ENCODE results near the gene TMTC4. TPM values are rescaled to one million over a fixed set of nuclear protein-coding genes. Genes with fewer than 3 reads are reported as not detected.

TMTC4 gene, protein sequence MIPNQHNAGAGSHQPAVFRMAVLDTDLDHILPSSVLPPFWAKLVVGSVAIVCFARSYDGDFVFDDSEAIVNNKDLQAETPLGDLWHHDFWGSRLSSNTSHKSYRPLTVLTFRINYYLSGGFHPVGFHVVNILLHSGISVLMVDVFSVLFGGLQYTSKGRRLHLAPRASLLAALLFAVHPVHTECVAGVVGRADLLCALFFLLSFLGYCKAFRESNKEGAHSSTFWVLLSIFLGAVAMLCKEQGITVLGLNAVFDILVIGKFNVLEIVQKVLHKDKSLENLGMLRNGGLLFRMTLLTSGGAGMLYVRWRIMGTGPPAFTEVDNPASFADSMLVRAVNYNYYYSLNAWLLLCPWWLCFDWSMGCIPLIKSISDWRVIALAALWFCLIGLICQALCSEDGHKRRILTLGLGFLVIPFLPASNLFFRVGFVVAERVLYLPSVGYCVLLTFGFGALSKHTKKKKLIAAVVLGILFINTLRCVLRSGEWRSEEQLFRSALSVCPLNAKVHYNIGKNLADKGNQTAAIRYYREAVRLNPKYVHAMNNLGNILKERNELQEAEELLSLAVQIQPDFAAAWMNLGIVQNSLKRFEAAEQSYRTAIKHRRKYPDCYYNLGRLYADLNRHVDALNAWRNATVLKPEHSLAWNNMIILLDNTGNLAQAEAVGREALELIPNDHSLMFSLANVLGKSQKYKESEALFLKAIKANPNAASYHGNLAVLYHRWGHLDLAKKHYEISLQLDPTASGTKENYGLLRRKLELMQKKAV
- total RNA-seq (15.1 TPM), polyA plus RNA-seq (ENCODE audit: insufficient read depth, low read depth, low replicate concordance) (10.5 TPM)
- long read RNA-seq, donor 1, partial matches to known transcripts: 6 of 11 reads
- long read RNA-seq, donor 1, other reads (novel, unspliced or antisense): 0 of 11 reads
- long read RNA-seq, donor 2, partial matches to known transcripts: 6 of 13 reads
- long read RNA-seq, donor 2, other reads (novel, unspliced or antisense): 0 of 13 reads
- long read RNA-seq, donor 3, partial matches to known transcripts: 0 of 4 reads
- long read RNA-seq, donor 3, other reads (novel, unspliced or antisense): 0 of 4 reads
- long read RNA-seq, donor 4, partial matches to known transcripts: 12 of 13 reads
- long read RNA-seq, donor 4, other reads (novel, unspliced or antisense): 0 of 13 reads
- long read RNA-seq, donor 5: 0 reads
- long read RNA-seq, donor 6, partial matches to known transcripts: 0 of 2 reads
- long read RNA-seq, donor 6, other reads (novel, unspliced or antisense): 0 of 2 reads
- long read RNA-seq, donor 7, transcript TMTC4-203 (18 exons, 3,483 nt): major isoform, 5 of 16 reads
- long read RNA-seq, donor 7, partial matches to known transcripts: 2 of 16 reads
- long read RNA-seq, donor 7, other reads (novel, unspliced or antisense): 5 of 16 reads
- long read RNA-seq, donor 8, partial matches to known transcripts: 0 of 2 reads
- long read RNA-seq, donor 8, other reads (novel, unspliced or antisense): 0 of 2 reads
- long read RNA-seq, donor 9: 0 reads
- long read RNA-seq, donor 10, partial matches to known transcripts: 0 of 4 reads
- long read RNA-seq, donor 10, other reads (novel, unspliced or antisense): 0 of 4 reads

DNA sequence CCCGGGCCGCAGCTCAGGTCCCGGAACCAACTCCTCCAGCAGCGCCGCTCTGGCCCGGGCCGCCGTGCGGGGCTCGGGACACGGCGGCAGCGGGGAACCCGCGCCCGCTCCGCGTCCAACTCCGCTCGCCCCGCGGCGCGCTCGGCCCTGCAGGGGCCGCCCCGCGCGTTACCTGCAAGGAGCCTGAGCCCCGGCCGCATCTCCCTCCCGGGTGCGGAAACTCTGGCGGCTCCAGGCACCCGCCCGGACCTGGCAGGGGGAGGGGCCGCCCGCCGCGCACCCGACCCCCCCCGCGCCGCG, at the start of gene TMTC4:
TMTC4 (minus strand) TSS at position 224 of the 300 bp plus-strand sequence. CDS start 4,433 bp downstream, outside the sequence.
- Histone ChIP-seq H3K4me1 (ENCODE audit: control insufficient read depth in 2 of 3, insufficient read depth in 2 of 3, low read depth in 1 of 3, low read length in 3 of 3) (peaks cover 0 to 9% (median 0%) of the 10 kb centered on the region in 3 donors), H3K27me3 (ENCODE audit: control insufficient read depth, insufficient read depth, low read length) (no peaks in the 10 kb centered on the region), H3K9ac (ENCODE audit: low read length in 3 of 3) (peak within 1 kb of the TSS; percentile 42 to 83 (median 77)), H3K27ac (ENCODE audit: low read depth in 2 of 2, low read length in 2 of 2) (peak within 1 kb of the TSS; percentile 57 to 82), H3K9me3 (ENCODE audit: control insufficient read depth in 2 of 3, insufficient read depth in 1 of 3, low read length in 3 of 3) (no peaks in the 10 kb centered on the region), H3K4me3 (ENCODE audit: low read length in 3 of 3) (peak within 1 kb of the TSS; percentile 83 to 91 (median 91)), H3K36me3 (ENCODE audit: control insufficient read depth in 2 of 3, insufficient read depth in 3 of 3, low read length in 3 of 3) (no peaks in the 10 kb centered on the region)
- TF ChIP-seq, protein P1, sequence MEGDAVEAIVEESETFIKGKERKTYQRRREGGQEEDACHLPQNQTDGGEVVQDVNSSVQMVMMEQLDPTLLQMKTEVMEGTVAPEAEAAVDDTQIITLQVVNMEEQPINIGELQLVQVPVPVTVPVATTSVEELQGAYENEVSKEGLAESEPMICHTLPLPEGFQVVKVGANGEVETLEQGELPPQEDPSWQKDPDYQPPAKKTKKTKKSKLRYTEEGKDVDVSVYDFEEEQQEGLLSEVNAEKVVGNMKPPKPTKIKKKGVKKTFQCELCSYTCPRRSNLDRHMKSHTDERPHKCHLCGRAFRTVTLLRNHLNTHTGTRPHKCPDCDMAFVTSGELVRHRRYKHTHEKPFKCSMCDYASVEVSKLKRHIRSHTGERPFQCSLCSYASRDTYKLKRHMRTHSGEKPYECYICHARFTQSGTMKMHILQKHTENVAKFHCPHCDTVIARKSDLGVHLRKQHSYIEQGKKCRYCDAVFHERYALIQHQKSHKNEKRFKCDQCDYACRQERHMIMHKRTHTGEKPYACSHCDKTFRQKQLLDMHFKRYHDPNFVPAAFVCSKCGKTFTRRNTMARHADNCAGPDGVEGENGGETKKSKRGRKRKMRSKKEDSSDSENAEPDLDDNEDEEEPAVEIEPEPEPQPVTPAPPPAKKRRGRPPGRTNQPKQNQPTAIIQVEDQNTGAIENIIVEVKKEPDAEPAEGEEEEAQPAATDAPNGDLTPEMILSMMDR (IDR thresholded peaks at IDR 0.05; ENCODE audit: borderline replicate concordance, extremely low read depth, insufficient read depth): no peak
- DNase-seq (no peak), FAIRE-seq (no peak)
- intact Hi-C loops (cut with DNase I): no loop called here

GRCh38 chr13:100722517-100722916, 47.9 kb upstream of the TMTC4 start:
- H3K27me3 ChIP-seq (ENCODE audit: control insufficient read depth, insufficient read depth, low read length): no peaks in the 10 kb centered on the region
- FAIRE-seq (no peak), DNase-seq (no peak)
- no peak overlapping the region for H3K4me3 ChIP-seq (ENCODE audit: low read length in 3 of 3)
- no peaks in the 10 kb centered on the region for H3K9me3 ChIP-seq (ENCODE audit: control insufficient read depth in 2 of 3, insufficient read depth in 1 of 3, low read length in 3 of 3)
- intact Hi-C loops (cut with DNase I): no loop called here
- H3K9ac ChIP-seq (ENCODE audit: low read length in 3 of 3): no peak overlapping the region
- no peaks in the 10 kb centered on the region for H3K4me1 ChIP-seq (ENCODE audit: control insufficient read depth in 2 of 3, insufficient read depth in 2 of 3, low read depth in 1 of 3, low read length in 3 of 3)
- H3K36me3 ChIP-seq (ENCODE audit: control insufficient read depth in 2 of 3, insufficient read depth in 3 of 3, low read length in 3 of 3): no peaks in the 10 kb centered on the region
- TF ChIP-seq, protein P1 (IDR thresholded peaks at IDR 0.05; ENCODE audit: borderline replicate concordance, extremely low read depth, insufficient read depth): no peak
- H3K27ac ChIP-seq (ENCODE audit: low read depth in 2 of 2, low read length in 2 of 2): no peak overlapping the region

DNA sequence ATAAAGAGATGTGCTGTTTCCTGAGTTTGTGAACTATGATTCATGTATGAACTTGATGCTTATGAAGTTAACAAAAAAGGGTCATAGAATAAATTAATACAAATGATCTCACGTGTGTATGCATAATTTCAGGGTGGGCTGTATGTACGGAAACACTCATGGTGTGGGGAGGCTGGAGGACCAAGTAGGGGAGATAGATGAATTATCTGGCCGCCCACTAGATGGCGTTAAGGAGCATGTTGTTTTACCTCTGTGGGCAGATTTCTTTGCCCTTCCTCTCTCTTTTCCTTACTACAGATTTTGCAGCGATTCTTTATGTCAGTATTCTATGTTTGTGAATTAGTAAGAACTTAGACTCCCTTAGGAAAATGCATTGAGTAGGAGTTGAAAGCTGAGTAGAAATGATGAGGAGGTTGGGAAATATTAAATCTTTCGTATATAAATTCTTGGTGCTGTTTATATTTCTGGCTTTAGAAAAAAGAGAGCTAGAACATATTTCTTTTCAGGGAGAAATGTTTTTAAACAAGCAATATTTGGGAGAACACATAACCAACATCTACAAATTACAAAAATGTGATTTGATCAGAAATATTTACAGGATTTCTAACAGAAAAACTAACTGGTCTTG, 47.4 kb upstream of the TMTC4 start:
- TF ChIP-seq, protein P1 (IDR thresholded peaks at IDR 0.05; ENCODE audit: borderline replicate concordance, extremely low read depth, insufficient read depth): peak; percentile 42
- no peaks in the 10 kb centered on the region for H3K4me1 ChIP-seq (ENCODE audit: control insufficient read depth in 2 of 3, insufficient read depth in 2 of 3, low read depth in 1 of 3, low read length in 3 of 3)
- intact Hi-C loops (cut with DNase I): no loop called here
- no peaks in the 10 kb centered on the region for H3K27me3 ChIP-seq (ENCODE audit: control insufficient read depth, insufficient read depth, low read length)
- H3K9ac ChIP-seq (ENCODE audit: low read length in 3 of 3): no peak overlapping the region
- DNase-seq (peak in 3 of 5 donors; percentile 20 to 48 (median 34)), FAIRE-seq (peak; percentile 38)
- H3K4me3 ChIP-seq (ENCODE audit: low read length in 3 of 3): no peak overlapping the region
- no peaks in the 10 kb centered on the region for H3K36me3 ChIP-seq (ENCODE audit: control insufficient read depth in 2 of 3, insufficient read depth in 3 of 3, low read length in 3 of 3)
- H3K9me3 ChIP-seq (ENCODE audit: control insufficient read depth in 2 of 3, insufficient read depth in 1 of 3, low read length in 3 of 3): no peaks in the 10 kb centered on the region
- no peak overlapping the region for H3K27ac ChIP-seq (ENCODE audit: low read depth in 2 of 2, low read length in 2 of 2)
